Measurements from ENCODE around the gene LENEP.

Gene LENEP

GRCh38 chr1:155010211-155010918 lies 17.0 kb downstream of the LENEP start:
- DNase-seq (ENCODE audit: low read depth): no peak

- DNase-seq (ENCODE audit: low read depth): no peak
Measured at GRCh38 chr1:155011004-155011416, 17.6 kb downstream of the LENEP start.

GRCh38 chr1:155011437-155012025 lies 18.1 kb downstream of the LENEP start:
- no peak for DNase-seq (ENCODE audit: low read depth)

- DNase-seq (ENCODE audit: low read depth): no peak
Measured at GRCh38 chr1:155012026-155012546, 18.7 kb downstream of the LENEP start.

- DNase-seq (ENCODE audit: low read depth): no peak
Measured at GRCh38 chr1:155012776-155013602, 19.6 kb downstream of the LENEP start.

- DNase-seq (ENCODE audit: low read depth): no peak
Measured at GRCh38 chr1:155013632-155014031, 20.2 kb downstream of the LENEP start.

GRCh38 chr1:155014709-155015508 lies 21.5 kb downstream of the LENEP start:
- DNase-seq (ENCODE audit: low read depth): no peak

- no peak for DNase-seq (ENCODE audit: low read depth)
Measured at GRCh38 chr1:155015527-155016230, 22.3 kb downstream of the LENEP start.

- no peak for DNase-seq (ENCODE audit: low read depth)
Measured at GRCh38 chr1:155016231-155016831, 22.9 kb downstream of the LENEP start.

GRCh38 chr1:155017041-155017945 lies 23.9 kb downstream of the LENEP start:
- peak; percentile 84 for DNase-seq (ENCODE audit: low read depth)

- no peak for DNase-seq (ENCODE audit: low read depth)
Measured at GRCh38 chr1:155017946-155018316, 24.5 kb downstream of the LENEP start.

GRCh38 chr1:155018617-155019348 lies 25.4 kb downstream of the LENEP start:
- DNase-seq (ENCODE audit: low read depth): no peak

- DNase-seq (ENCODE audit: low read depth): no peak
Measured at GRCh38 chr1:155019377-155020245, 26.2 kb downstream of the LENEP start.

- DNase-seq (ENCODE audit: low read depth): no peak
Measured at GRCh38 chr1:155022136-155022926, 28.9 kb downstream of the LENEP start.

- no peak for DNase-seq (ENCODE audit: low read depth)
Measured at GRCh38 chr1:155022927-155023236, 29.5 kb downstream of the LENEP start.

GRCh38 chr1:155023627-155024026 lies 30.2 kb downstream of the LENEP start:
- no peak for DNase-seq (ENCODE audit: low read depth)

GRCh38 chr1:155024315-155024714 lies 30.9 kb downstream of the LENEP start:
- DNase-seq (ENCODE audit: low read depth): no peak

Measured in T follicular helper cell (primary cell).